ENCODE results near the gene CIB4.

- no peak for TF ChIP-seq CTCF (IDR thresholded peaks at IDR 0.05)
- no peak for TF ChIP-seq EZH2 (IDR thresholded peaks at IDR 0.05; ENCODE audit: borderline replicate concordance, insufficient read depth, low read depth, low read length, poor library complexity, severe bottlenecking)
Observed at GRCh38 chr2:26595146-26595545, 46.0 kb downstream of the CIB4 start.

All from B cell (primary cell).